Activated CD4-positive, alpha-beta T cell treated with anti-CD3 and anti-CD28 coated beads, Interleukin-2, amount 10 ng/mL, durations not matched to agents 24 days and 14 days (primary cell): Measurements from ENCODE around the gene WDR55. TPM values are rescaled to one million over a fixed set of nuclear protein-coding genes. Genes with fewer than 3 reads are reported as not detected.
A peak's percentile ranks its signal among the peaks of the same experiment; 100 is the strongest.
"Not testable (repeated sequence)": the region's sequence is repeated elsewhere in the genome, so short reads cannot be mapped to it uniquely, and the experiment has no call there.

Source experiments
- DNase-seq: peaks from one replicate; pipeline ENCODE4 v3.0.0; 2022
- H3K27ac Mint-ChIP-seq: one replicate; pipeline ENCODE4 v1.8.0; 2022; ENCODE audit warnings: mild to moderate bottlenecking, mixed read lengths
- H3K27me3 Mint-ChIP-seq: one replicate; pipeline ENCODE4 v1.8.0; 2022; ENCODE audit warnings: mixed read lengths
- H3K36me3 Mint-ChIP-seq: one replicate; pipeline ENCODE4 v1.8.0; 2022; ENCODE audit warnings: low read depth, mild to moderate bottlenecking, mixed read lengths
- H3K4me1 Mint-ChIP-seq: one replicate; pipeline ENCODE4 v1.8.0; 2021; ENCODE audit warnings: mixed read lengths
- H3K4me3 Mint-ChIP-seq: one replicate; pipeline ENCODE4 v1.8.0; 2022; ENCODE audit warnings: mild to moderate bottlenecking, moderate library complexity, mixed read lengths
- H3K9me3 Mint-ChIP-seq: one replicate; pipeline ENCODE4 v1.8.0; 2021; ENCODE audit warnings: mixed read lengths
- intact Hi-C: fragments of 100-400 bp; cut with micrococcal nuclease; formaldehyde crosslinking; loops from one replicate; pipeline ENCODE4 v1.15.1; 2023
- total RNA-seq: library from RNA; stranded (reverse); gene quantifications from 2 replicates; pipeline ENCODE4 v1.2.3, GENCODE V29; 2022

The WDR55 gene
- 41.6 and 42.9 TPM in 2 replicates for total RNA-seq

GRCh38 chr5:140664359-140665119 is at the start of gene WDR55:
Gene WDR55 (plus strand): TSS chr5:140664904. CDS start chr5:140664913, 9 bp downstream.
- Mint-ChIP-seq H3K27me3 (no peaks in the 10 kb centered on the region), H3K4me3 (peak within 1 kb of the TSS; percentile 100), H3K27ac (peak within 1 kb of the TSS; percentile 98), H3K36me3 (peaks cover 70% of the 10 kb centered on the region), H3K4me1 (peaks cover 26% of the 10 kb centered on the region), H3K9me3 (no peaks in the 10 kb centered on the region)
- DNase-seq, result peak; percentile 99
- intact Hi-C loops, result loop anchor here (1.0 kb wide), 5 partner anchors 17 to 100 kb away; partner anchors contain the start of genes APBB3, HARS1, HARS2 and IK

GRCh38 chr5:140622301-140622700 is 42.4 kb upstream of the WDR55 start:
- DNase-seq, result no peak
- intact Hi-C loops, result no loop called here
- no peak overlapping the region for H3K4me3 Mint-ChIP-seq
- no peaks in the 10 kb centered on the region for H3K4me1 Mint-ChIP-seq
- peaks cover 37% of the 10 kb centered on the region for H3K27me3 Mint-ChIP-seq
- no peak overlapping the region for H3K27ac Mint-ChIP-seq
- no peaks in the 10 kb centered on the region for H3K36me3 Mint-ChIP-seq
- H3K9me3 Mint-ChIP-seq, result no peaks in the 10 kb centered on the region

- H3K27ac Mint-ChIP-seq, H3K9me3 Mint-ChIP-seq, intact Hi-C loops, H3K36me3 Mint-ChIP-seq, DNase-seq, H3K4me1 Mint-ChIP-seq, H3K4me3 Mint-ChIP-seq: not testable (repeated sequence)
- peaks cover 33% of the 10 kb centered on the region for H3K27me3 Mint-ChIP-seq
Observed at GRCh38 chr5:140623061-140623460, 41.6 kb upstream of the WDR55 start.

GRCh38 chr5:140624886-140625285 is 39.8 kb upstream of the WDR55 start:
- H3K4me3 Mint-ChIP-seq, H3K27ac Mint-ChIP-seq, H3K36me3 Mint-ChIP-seq, H3K9me3 Mint-ChIP-seq, H3K4me1 Mint-ChIP-seq, DNase-seq, intact Hi-C loops: not testable (repeated sequence)
- H3K27me3 Mint-ChIP-seq, result peaks cover 21% of the 10 kb centered on the region

GRCh38 chr5:140627972-140628371 is 36.7 kb upstream of the WDR55 start:
- H3K4me1 Mint-ChIP-seq, result peaks cover 10% of the 10 kb centered on the region
- no peak for DNase-seq
- H3K36me3 Mint-ChIP-seq, result no peaks in the 10 kb centered on the region
- intact Hi-C loops, result no loop called here
- H3K27me3 Mint-ChIP-seq, result peaks cover 22% of the 10 kb centered on the region
- no peaks in the 10 kb centered on the region for H3K9me3 Mint-ChIP-seq
- H3K27ac Mint-ChIP-seq, result no peak overlapping the region
- no peak overlapping the region for H3K4me3 Mint-ChIP-seq

GRCh38 chr5:140628711-140629110 is 36.0 kb upstream of the WDR55 start:
- H3K27me3 Mint-ChIP-seq, result peaks cover 26% of the 10 kb centered on the region
- no peak for DNase-seq
- no peak overlapping the region for H3K4me3 Mint-ChIP-seq
- H3K36me3 Mint-ChIP-seq, result no peaks in the 10 kb centered on the region
- intact Hi-C loops, result no loop called here
- no peak overlapping the region for H3K27ac Mint-ChIP-seq
- peaks cover 14% of the 10 kb centered on the region for H3K4me1 Mint-ChIP-seq
- no peaks in the 10 kb centered on the region for H3K9me3 Mint-ChIP-seq

- H3K9me3 Mint-ChIP-seq, result no peaks in the 10 kb centered on the region
Observed at GRCh38 chr5:140630292-140631035, 34.2 kb upstream of the WDR55 start.

GRCh38 chr5:140631036-140631417 is 33.7 kb upstream of the WDR55 start:
- intact Hi-C loops, result no loop called here
- H3K4me3 Mint-ChIP-seq, result no peak overlapping the region

More at GRCh38 chr5:140630292-140631035, 34.2 kb upstream of the WDR55 start:
- Mint-ChIP-seq H3K27me3 (peaks cover 24% of the 10 kb centered on the region), H3K4me3 (no peak overlapping the region), H3K4me1 (peaks cover 23% of the 10 kb centered on the region), H3K36me3 (no peaks in the 10 kb centered on the region), H3K27ac (no peak overlapping the region)
- DNase-seq, result no peak
- intact Hi-C loops, result no loop called here

GRCh38 chr5:140631831-140632365 is 32.8 kb upstream of the WDR55 start:
- H3K4me1 Mint-ChIP-seq, result peaks cover 23% of the 10 kb centered on the region
- peaks cover 21% of the 10 kb centered on the region for H3K27me3 Mint-ChIP-seq
- peak overlapping the region; percentile 81 for H3K4me3 Mint-ChIP-seq
- H3K36me3 Mint-ChIP-seq, result no peaks in the 10 kb centered on the region
- no peak overlapping the region for H3K27ac Mint-ChIP-seq
- no peaks in the 10 kb centered on the region for H3K9me3 Mint-ChIP-seq
- no peak for DNase-seq
- intact Hi-C loops, result loop anchor here (1.0 kb wide), 1 partner anchor 68 kb away; the partner anchor contains the start of genes APBB3 and SLC35A4

More at GRCh38 chr5:140631036-140631417, 33.7 kb upstream of the WDR55 start:
- no peak for DNase-seq
- Mint-ChIP-seq H3K9me3 (no peaks in the 10 kb centered on the region), H3K27ac (no peak overlapping the region), H3K27me3 (peaks cover 22% of the 10 kb centered on the region), H3K4me1 (peaks cover 23% of the 10 kb centered on the region), H3K36me3 (no peaks in the 10 kb centered on the region)

GRCh38 chr5:140632366-140633020 is 32.2 kb upstream of the WDR55 start:
- Mint-ChIP-seq H3K27me3 (peaks cover 18% of the 10 kb centered on the region), H3K9me3 (no peaks in the 10 kb centered on the region), H3K4me1 (peaks cover 23% of the 10 kb centered on the region), H3K36me3 (no peaks in the 10 kb centered on the region), H3K4me3 (peak overlapping the region; percentile 81), H3K27ac (peak overlapping the region; percentile 60)
- DNase-seq, result peak; percentile 84
- intact Hi-C loops, result loop anchor here (1.0 kb wide), 1 partner anchor 68 kb away; the partner anchor contains the start of genes APBB3 and SLC35A4

- H3K27ac Mint-ChIP-seq, result peak within 1 kb of the TSS; percentile 60
- peaks cover 18% of the 10 kb centered on the region for H3K27me3 Mint-ChIP-seq
- peak within 1 kb of the TSS; percentile 81 for H3K4me3 Mint-ChIP-seq
- DNase-seq, result no peak
- intact Hi-C loops, result no loop called here
- H3K36me3 Mint-ChIP-seq, result no peaks in the 10 kb centered on the region
- no peaks in the 10 kb centered on the region for H3K9me3 Mint-ChIP-seq
- peaks cover 24% of the 10 kb centered on the region for H3K4me1 Mint-ChIP-seq
Observed at GRCh38 chr5:140633021-140633471, 31.7 kb upstream of the WDR55 start, which contains the start of gene CD14. Gene CD14 (minus strand): TSS chr5:140633175. CDS start chr5:140633071, 104 bp downstream.

GRCh38 chr5:140633501-140633900 is 31.2 kb upstream of the WDR55 start:
- peak overlapping the region; percentile 81 for H3K4me3 Mint-ChIP-seq
- H3K9me3 Mint-ChIP-seq, result no peaks in the 10 kb centered on the region
- H3K4me1 Mint-ChIP-seq, result peaks cover 27% of the 10 kb centered on the region
- no peak for DNase-seq
- intact Hi-C loops, result no loop called here
- H3K27me3 Mint-ChIP-seq, result peaks cover 16% of the 10 kb centered on the region
- no peak overlapping the region for H3K27ac Mint-ChIP-seq
- H3K36me3 Mint-ChIP-seq, result no peaks in the 10 kb centered on the region

GRCh38 chr5:140634103-140634502 is 30.6 kb upstream of the WDR55 start:
- Mint-ChIP-seq H3K9me3 (no peaks in the 10 kb centered on the region), H3K4me1 (peaks cover 33% of the 10 kb centered on the region), H3K27ac (no peak overlapping the region), H3K36me3 (no peaks in the 10 kb centered on the region), H3K4me3 (no peak overlapping the region), H3K27me3 (peaks cover 16% of the 10 kb centered on the region)
- DNase-seq, result no peak
- intact Hi-C loops, result loop anchor here (2.0 kb wide), 2 partner anchors 261 to 271 kb away; no protein-coding TSS in a partner anchor
